Nucleus accumbens (tissue), 56 donors: Measurements from ENCODE around the gene UBE2E3.

Experiments
- DNase-seq, 56 donors: peaks; one replicate each; lab custom pipeline; 2025; lab: John Stamatoyannopoulos, UW

Gene UBE2E3

DNA sequence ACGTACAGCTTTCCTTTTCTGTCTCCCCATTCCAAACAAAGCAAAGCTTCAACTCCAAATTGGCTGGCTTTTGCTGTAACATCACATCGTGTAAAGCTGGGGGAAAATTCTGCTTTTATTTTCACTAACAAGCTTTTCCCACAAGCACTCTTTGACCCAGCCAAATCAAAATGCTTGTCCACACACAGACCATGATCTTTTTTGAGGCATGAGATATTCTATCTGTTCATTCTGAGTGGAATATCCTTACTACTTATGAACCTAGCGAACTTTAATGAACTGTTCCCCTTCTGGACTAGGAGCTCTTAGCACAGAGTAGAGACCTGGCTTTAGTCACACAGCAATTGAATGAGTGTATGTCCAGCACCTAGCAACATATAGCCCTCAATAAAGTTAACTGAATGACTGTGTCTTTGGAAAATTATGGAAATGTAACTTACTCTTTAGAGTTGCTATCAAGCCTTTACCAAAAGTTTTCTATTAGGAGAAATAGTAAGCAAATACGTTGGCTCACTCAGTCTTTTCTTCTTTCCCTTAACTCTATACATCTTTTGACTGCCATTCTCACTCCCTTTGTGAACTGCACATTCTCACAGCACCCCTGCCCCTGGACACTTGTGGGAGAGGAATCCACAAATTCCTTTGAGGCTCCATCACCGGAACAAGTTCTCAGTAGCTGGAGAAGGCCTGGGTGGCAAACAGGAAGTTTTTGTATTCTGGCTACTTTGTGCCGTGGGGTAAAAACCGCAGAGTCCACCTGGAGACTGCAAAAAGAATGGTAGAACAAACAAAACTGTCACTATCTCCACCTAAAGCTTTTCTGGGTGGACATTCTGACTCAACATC lies 1.3 kb upstream of the UBE2E3 start:
- peak in 4 of 56 donors; percentile 0 to 32 (median 12) for DNase-seq

DNA sequence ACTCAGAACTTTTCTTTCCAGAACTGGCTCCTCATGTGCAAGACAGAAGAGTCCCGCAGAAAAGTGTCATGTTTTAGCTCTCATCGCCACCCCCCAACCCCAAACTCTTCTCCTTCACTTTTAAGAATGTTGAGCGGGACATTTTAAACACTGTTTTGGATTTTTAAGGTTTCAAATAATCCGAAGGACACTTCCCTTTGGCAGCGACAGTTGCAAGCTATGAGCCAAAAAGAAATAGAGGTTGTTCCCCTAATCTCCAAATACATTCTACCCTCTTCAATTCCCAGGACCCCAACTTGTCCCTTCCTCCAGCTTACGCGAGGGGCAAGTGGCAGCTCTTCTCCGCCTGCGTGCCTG lies 678 bp upstream of the UBE2E3 start:
- peak in 1 of 56 donors; percentile 36 for DNase-seq

DNA sequence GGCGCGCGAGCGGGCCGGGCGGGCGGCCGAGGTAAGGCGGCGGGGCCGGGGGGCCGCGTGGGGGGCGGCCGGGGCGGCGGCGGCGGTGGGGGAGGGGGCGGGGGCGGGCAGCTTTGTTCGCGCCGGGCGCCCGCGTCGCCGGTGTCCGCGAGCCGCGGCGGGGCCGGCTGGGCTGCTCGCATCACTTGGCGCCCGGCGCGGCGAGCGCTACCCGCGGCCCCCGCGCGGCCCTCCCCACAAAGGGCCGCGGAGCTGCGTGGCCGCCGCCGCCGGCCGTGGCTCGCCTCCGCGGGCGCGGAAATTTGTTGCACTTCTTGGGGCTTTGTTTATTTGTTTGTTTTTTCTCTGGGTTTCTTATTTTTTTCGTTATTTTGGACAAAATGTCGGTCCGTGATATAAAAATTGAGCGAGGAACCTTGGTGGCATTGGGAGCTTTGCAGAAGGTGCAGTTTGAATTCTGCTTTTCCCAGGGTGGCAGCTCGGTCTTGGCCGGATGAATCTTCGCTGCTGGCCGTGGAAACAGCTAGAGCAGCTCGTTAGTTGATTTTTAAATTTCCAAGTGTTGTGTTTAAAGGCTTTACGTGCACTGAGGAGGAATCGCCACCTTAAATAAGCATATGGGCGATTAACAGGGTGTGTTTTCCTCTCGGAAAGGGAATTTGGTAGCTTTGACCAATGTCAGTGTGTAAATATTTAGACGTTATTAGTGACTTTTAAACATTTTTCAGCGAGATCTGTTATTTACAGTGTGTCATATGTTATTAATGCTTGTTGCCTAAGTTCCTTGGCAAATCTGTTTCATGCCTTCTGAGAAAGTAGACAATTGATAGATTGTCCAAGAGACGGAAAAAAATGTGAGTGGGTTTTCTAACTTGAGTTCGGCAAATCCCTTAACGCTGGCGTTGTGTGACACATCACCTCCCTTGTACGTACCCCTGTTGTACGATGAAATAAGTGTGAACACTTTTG lies 822 bp downstream of the UBE2E3 start:
- DNase-seq, result peak in 38 of 56 donors; percentile 3 to 72 (median 47)

DNA sequence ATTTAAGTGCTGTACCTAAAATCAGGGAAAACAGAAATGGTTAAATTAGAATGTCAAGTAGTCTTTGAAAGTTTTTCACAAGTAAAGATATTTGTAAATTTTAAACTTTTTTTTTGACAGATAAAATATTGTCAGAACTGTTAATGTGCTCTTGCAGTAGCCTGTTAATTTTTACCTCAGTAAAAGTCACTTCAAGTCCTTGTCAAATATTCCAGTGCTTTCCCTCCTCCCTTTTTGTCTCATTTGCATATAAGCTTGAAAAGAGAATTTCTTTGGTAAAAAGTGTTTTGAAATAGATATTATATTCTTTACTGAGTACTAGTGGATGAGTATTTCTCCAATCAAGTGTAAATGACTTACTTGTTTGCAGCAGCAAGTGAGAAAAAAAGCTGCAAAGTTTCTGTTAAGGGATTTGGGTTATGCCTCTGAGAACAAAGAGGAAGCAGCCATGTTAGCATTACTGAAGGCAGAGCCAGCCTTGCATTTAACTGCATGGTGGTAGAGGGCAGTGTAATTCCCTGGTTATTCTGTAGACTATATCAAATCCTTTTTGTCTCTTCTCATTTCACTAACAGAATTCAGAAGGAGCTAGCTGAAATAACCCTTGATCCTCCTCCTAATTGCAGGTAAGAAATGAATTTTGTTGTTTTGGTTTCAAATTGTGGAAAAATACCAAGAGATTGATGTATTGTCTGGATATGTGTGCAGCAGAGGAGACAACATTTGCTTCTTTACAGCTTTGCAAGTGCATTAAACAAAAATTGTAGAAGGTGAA lies 3.2 kb downstream of the UBE2E3 start:
- DNase-seq, result peak in 31 of 56 donors; percentile 2 to 66 (median 15)

DNA sequence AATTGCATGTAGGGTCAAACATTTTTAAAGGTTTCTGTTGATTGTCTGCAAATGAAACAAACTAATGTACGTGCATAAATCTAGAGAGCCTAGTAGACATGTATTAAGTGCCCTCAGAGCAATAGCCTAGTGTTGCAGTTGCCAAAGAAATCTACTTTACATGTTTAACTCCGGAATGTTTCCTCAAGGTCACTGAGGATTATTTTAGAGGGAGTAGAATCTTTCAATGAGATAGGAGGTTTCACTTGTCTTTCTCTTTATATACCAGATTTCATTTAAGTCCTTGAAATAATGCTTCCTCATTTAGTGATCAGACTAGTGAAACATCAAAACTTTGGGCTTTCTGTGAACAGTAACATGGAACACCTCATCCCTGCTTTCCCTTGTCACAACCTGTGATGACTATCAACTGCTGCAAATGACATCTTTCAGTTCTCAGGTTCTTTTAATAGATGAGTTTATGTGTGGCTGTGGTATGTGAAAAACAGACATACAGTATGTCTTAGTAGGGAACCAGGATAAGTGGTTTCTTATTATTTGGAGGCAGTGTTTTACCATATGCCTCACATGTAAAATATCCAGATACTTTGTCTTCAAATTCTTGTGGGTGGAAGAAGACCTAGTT lies 5.5 kb downstream of the UBE2E3 start:
- DNase-seq, result no peak

DNA sequence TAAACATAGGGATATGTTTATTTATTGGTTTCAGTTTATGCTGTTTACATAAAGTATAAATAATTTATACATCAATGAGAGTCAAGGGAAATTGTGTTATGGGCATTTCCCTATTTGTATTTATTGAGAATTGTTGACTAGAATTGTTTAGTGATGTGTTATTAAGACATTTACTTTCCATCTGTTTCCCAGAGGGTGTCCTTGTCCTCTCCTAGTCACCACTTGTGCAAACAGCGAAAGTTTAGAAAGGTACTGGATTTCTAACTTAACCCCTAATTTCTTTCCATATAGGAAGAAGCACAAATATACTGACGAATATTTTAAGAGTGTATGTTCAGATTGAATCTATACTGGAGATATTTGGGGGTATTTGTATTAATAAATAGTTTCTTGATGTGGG lies 6.7 kb downstream of the UBE2E3 start:
- DNase-seq, result no peak

DNA sequence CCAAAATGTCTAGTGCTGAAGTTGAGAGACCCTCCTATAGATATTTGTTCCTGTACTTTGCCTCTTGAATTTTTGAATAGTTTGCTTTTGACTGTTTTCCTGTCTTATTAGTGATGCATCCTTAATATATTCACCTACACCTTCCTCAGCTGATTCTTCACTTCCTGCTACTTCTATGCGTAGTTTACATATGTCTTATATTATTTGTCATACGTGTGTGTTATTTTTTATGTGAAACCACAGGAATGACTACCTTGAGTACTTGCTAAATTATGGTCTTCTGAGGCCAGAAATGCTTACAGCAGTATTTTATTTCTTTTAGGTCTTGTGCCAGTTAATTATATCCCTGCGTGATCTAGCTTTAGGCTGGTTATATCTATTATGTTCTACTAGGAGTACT lies 9.9 kb downstream of the UBE2E3 start:
- DNase-seq, result no peak

DNA sequence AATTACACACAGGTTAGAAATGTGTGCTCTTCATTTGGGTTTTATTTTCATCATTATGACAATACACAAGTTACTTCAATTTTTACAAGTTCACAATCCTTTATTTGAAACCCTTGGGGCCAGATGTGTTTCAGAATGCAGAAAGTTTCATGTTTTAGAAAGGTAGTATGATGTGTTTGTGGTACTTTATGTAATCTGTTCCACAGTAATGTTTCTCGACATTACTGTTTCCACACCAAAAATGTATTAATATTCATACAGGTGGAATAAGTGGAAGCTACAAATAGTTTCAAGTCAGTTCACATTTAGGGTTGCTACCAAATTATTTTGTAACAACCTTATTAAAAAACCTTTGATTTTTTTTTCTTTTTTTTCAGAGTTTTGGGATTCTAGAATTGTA lies 10.4 kb downstream of the UBE2E3 start:
- no peak for DNase-seq

DNA sequence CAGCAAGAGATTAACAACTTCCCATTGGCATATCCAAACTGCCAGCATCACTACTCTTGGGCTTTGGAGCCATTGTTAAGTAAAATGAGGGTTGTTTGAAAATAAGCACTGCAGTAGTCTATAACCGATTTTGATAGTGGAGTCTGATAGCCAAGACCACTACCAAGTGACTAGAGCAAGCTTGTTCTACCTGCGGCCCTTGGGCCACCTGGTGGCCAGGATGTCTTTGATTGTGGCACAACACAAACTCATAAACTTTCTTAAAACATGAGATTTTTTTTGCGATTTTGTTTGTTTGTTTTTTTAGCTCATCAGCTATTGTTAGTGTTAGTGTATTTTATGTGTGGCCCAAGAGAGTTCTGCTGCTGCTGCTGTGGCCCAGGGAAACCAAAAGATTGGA lies 11.0 kb downstream of the UBE2E3 start:
- no peak for DNase-seq

DNA sequence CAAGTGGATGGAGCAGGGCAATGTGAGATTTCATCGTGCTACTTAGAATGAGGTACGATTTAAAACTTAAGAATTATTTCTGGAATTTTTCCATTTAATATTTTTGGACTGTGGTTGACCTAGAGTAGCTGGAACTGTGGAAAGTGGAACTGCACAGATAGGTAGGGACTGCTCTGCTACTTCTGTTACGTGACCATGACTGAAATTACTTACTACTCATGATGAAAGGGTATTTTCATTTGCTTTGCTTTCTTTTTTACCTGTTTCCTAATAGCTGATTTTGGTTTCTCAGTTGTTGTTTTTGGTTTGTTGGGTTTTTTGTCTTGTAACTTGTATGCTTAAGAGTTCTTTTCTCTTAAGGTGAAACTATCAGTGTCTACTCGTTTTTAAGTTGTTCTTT lies 11.4 kb downstream of the UBE2E3 start:
- no peak for DNase-seq

DNA sequence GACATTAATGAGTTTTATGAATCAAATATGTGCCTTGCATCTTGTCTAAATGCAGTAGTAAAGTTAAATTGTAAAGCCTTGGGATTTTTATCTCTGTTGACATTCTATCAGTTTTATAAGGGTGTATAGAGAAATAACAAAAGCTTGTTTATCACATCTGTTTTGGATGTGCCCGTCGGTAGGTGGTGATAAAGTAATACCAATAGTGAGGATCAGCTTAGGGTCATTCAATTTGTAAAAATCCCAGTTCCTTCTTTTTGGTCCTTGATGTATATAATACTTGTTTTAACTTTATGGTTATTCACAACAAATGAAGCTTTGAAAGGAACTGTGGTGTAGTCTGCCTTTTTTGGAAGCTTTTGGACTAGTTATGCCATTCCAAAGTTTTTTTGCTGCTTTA lies 12.6 kb downstream of the UBE2E3 start:
- no peak for DNase-seq

DNA sequence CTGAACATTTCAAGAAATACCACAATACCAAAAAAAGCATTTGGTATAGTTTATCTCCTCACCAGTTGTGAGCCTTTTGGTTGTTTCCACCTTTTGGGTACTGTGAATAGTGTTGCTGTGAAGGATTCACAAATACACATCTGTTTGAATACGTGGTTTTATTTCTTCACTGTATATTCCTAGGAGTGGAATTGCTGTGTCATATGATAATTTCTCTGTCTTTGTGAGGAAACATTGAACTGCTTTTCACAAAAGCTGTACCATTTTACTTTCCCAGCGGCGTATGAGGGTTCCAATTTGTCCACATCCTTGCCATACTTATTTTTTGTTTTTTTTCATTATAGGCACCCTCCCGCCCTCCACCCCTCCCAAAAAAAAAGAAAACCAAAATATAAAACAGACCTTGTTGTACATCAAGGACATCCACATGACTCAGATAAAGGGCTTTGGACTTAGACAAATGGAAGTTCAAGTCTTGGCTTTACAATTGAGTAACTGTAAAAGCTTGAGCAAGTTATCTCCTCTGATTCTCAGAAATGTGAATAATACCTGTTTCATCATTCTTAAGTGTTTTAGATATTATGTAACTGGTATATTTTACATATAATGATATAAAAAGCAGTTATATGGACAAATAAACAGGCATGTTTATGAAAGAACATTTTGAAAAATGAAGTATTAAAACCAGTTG lies 19.0 kb downstream of the UBE2E3 start:
- DNase-seq, result no peak

DNA sequence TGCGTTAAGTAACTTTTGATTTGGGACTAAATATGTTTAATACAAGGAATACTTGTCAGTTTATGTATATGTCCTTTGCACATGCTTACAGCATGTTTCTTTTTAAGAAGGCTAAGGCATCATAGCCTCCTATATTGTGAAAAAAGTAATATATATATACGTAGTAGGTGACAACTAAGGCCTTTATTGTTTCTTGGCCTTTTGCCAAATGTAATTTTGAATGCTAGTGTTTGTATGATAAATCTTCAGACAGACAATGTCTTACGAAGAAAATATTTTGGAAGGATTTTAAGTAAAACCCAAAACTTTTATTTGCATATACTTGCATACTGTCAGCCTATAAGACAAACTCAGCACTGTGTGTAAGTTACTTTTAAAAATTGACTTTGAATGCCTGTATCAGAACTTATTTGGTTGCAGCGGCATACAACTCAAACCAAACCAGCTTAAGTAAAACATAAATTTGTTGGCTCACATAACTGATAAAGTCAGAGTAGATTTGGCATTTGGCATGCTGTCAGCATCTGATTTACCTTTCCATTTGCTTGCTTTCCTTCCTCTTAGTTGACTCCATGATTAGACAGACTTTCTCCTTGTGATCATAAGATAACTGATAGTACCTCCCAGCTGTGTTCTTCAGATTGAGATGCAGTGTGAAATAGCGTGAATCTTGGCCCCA lies 24.4 kb downstream of the UBE2E3 start:
- no peak for DNase-seq

DNA sequence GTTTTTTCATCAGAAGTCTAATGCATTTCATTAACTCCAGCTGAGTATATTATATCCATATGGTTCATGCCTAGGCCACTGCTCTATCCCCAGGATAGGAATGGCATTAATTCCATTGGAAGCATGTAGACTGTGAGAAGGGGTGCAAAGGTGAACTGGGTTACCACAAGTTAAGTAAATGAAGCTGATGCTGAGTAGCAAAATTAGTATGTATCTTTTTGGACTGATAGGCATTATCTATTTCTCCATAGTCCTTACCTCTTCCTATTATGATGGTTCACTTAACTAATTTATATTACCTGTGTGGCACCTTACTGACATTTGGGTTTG lies 24.9 kb downstream of the UBE2E3 start:
- no peak for DNase-seq

DNA sequence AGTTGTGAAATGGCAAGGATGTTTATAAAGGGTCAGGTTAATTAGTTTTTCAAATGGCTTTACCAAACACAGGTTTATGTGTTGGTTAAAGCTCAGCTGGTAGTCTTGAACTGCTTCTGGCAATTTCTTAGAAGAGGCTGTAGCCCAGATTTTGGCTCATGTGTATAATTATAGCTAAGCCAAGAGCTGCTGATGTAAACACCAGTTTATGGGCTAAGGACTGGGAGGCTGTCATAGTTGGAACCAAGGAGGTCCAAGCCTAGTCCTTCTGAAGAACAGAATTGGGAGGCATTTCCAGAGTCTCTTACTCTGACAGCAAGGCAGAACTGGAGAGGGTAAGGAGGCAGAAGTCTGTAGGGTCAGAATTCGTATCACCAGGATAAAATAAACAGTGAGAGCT lies 25.4 kb downstream of the UBE2E3 start:
- no peak for DNase-seq

DNA sequence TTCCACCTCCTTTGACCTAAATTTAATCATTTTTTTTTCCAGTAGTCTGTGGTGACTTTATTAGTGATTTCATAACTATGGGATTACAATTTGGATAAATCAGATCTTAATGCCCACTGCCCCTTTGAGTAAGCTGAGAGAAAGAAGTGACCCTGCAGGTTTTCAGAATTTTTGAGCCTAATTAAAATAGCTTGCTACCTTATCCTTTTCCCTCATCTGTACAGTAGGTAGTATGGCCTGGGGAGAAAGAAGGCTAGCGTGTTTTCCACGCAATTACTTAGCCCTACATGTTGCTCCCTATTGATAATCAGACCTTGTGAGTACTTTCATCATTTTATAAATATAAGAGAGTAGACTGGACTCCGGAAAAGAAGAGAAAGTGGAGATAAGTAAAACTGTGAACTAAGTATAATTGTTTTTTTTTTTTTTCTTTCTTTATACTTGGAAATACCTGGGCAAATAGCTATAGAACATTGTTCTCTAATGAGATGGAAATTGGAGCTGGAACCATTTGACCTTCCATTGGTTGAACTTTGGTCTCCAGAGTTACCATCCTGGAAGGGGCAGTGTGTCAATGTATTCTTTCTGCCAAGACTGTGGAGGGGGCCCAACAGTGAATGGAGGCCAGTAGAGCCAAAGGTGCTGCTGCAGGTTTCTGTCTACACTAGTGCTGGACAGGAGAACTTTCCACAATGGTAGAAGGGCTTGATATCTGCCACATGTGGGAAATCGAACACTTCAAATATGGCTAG lies 26.9 kb downstream of the UBE2E3 start:
- no peak for DNase-seq

DNA sequence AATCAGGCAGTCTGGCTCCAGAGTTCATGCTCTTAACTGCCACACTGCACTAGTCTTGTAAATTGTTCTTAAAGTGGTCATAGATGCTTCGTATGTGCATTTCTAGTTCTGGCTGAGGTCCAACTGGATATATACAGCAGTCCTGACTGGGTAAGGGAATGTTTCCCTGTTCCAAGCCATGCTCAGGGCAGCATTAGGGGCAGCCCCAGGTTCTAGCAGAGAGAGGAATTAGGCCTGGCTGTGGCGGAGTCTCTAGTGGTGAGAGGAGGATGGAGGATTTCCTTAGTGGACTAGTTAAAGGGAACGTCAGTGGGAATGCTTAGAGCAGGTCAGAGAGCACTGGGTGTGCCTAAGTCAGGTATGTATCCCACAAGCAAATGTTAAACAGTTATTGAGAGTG lies 28.0 kb downstream of the UBE2E3 start:
- DNase-seq, result no peak

DNA sequence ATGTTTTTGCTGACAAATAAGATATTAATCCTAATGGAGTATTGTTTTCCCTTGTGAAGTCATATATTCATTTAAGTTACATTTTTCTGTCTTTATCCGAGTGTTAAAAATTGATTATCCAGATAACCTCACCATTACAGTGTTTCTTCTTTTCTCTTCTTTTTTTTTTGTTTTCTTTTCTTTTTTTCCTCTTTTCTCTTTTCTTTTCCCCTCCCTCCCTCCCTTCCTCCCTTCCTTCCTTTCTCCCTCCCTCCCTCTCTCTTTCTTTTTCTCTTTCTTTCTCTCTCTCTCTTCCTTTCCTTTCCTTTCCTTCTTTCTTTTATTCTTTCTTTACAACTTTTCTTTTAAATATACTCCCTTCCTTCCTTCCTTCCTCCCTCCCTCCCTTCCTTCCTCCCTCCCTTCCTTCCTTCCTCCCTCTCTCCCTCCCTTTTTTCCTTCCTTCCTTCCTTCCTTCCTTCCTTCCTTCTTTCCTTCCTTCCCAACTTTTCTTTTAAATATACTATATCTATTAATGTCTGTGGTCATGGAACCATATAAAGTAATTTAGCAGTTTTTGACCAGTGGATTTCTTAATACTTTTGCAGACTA lies 40.9 kb downstream of the UBE2E3 start:
- DNase-seq, result no peak
